GM19452 (cell line): Measurements from ENCODE around the gene SLC22A6.

Experiments
- ATAC-seq: cut with Tn5 transposase; IDR thresholded peaks from one replicate; pipeline ENCODE4 v1.9.1; 2021; ENCODE audit not compliant: unreplicated experiment

SLC22A6 gene

GRCh38 chr11:62931499-62932278 is 53.1 kb downstream of the SLC22A6 start:
- no peak for ATAC-seq

- no peak for ATAC-seq
Observed at GRCh38 chr11:62930666-62931065, 54.1 kb downstream of the SLC22A6 start.

- ATAC-seq = no peak
Observed at GRCh38 chr11:62930157-62930556, 54.6 kb downstream of the SLC22A6 start.

GRCh38 chr11:62928011-62928410 is 56.8 kb downstream of the SLC22A6 start:
- no peak for ATAC-seq

GRCh38 chr11:62926680-62927455 is 57.9 kb downstream of the SLC22A6 start:
- ATAC-seq = no peak
